CD4-positive, alpha-beta T cell treated with Interleukin-4 for 4 hours (primary cell): ENCODE measurements around the gene RUNX1.

Experiments
- DNase-seq: peaks from one replicate; pipeline ENCODE4 v3.0.0-alpha.2; 2020

The RUNX1 gene

GRCh38 chr21:34838956-34839820 is 209.9 kb downstream of the RUNX1 start:
- no peak for DNase-seq

- DNase-seq, result no peak
Observed at GRCh38 chr21:34836933-34837505, 212.1 kb downstream of the RUNX1 start.

DNA sequence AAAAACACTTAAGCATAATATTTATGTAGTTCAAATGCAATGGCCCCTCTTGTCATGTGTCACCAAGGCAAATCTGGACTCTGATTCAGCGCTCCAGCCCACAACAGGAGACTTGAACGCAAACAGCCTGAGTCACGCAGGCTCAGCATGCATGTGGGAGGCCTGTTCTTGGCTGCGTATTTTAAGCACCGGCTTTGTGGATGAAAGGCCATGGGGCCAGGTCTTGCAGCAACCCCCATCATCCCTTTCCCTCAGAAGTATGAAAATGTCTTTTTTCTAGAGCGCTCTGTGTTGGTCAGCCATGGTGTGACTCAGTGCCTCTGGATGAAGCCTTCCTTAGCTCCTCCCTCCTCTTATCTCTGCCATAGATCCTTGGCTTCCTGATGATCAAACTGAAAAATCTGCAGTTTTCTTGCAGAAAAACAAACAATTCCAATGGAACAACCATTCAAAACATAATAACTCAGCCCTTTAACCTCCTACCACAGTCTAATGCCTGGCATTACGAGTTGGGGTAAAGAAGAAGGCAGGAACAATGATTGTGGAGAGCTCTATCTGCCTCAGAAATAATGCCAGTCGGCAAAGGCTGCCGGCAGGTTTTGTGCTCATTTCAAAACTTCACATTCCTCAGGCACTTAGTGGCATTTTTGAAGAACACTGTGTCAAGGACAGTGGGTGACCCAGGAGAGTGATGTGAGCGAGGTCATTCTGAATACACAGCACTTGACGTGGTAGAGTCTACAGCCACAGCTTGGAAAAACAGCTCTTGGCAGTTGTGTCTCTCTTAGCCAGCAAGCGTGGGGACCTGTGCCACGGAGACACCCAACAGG is 212.8 kb downstream of the RUNX1 start:
- DNase-seq, result no peak

DNA sequence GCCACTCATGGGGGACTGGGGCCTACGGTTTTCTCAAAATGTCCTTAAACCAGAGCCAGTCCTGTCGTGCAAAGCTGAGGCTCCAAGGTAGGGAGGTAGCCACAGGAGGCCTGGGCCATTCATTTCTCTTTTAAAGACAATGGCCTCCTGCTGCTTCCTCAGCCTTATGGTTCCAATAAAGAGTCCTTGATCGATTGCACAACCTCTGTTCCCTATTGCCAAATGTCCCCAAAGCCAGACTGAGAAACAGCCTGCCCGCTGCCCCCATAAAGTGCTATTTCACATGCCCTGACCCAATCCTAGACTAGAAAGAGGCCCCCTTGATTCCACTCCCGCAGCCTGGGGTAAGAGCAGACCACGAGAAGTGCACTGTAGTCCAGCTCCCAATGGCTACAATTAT is 213.6 kb downstream of the RUNX1 start:
- DNase-seq, result no peak

DNA sequence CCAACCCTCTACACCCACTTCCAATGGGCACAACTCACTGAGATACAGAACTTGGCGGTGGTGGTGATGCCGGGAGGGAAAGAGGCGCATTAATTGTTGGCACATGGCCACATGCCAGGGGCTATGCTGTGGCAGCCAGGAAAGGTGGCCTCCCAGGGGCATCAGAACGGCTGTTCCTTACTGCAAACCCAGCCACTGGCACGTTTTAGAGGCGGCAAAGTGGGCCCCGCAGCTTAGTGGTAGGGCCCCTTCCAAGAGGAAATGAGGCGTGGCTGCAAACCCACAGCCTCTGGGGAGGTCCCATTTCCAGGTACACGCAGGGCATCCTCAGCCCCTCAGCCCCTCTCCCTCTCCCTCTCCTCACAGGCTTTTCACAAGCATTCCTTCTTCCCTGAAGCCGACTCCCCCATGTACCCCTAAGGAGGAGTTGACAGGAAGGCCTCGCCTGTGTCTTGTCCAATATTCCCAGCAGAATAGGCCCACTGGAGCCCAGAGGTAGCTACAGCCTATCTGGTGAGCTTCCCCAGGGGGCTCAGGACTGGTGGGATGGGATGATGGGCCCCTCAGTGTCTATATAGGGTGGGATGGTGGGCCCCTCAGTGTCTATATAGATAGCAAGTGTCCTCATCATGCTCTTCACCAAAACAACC is 214.1 kb downstream of the RUNX1 start:
- no peak for DNase-seq

GRCh38 chr21:34834290-34834689 is 214.8 kb downstream of the RUNX1 start:
- DNase-seq, result no peak

DNA sequence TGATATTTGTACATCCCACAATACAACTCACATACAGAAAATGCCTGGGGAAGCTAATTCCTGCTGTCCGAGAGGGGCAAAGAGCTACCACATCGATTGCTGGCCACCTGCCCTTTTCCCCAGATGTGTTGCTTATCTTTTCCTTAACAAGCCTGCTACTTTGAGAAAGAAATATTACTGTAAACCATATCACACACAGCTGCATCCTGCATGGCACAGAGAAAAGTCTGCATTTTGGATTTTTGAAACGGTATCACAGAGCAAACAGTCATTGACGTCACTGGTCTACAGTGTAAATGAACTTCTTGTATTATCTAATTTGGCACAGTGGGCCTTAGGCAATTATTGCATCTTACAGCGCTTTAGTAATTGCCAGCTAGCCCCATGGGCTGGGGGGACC is 215.6 kb downstream of the RUNX1 start:
- no peak for DNase-seq

- DNase-seq, result no peak
Observed at GRCh38 chr21:34830386-34831170, 218.5 kb downstream of the RUNX1 start.

- no peak for DNase-seq
Observed at GRCh38 chr21:34827445-34828235, 221.5 kb downstream of the RUNX1 start.

DNA sequence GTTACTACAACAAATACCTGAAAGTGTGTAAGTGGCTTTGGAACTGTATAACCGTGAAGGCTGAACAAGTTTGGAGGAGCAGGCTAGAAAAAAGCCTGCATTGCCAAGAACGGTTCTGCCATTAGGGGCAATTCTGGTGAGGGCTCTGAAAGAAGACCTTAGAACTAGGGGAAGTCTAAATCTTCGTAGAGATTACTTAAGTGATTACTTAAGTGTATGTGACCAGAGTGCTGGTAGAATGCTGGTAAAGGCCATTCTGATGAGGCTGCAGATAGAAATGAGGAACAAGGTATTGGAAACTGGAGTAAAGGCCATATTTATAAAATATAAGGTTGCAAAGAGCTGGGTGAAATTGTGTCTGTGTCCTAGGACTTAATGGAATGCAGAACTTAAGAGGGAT is 222.3 kb downstream of the RUNX1 start:
- no peak for DNase-seq

DNA sequence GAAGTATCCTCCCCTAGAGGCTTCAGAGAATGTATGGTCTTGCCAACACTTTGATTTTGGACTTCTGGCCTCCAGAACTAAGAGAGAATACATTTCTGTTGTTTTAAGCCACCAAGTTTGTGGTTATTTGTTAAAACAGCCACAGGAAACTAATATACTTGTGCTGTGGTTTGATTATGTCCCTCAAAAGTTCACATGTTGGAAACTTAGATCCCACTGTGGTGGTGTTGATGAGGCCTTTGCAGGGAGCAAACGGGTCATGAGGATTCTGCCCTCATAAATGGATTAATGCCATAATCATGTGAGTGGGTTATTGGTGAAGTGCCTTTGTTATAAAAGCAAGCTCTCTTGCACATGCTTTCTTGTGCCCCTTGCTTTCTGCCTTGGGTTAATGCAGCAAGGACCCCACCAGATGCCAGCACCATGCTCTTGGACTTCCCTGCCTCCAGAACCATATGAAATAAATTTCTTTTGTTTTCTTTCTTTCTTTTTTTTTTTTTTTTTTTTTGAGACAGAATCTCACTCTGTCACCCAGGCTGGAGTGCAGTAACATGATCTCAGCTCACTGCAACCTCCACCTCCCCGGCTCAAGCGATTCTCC is 223.1 kb downstream of the RUNX1 start:
- no peak for DNase-seq

DNA sequence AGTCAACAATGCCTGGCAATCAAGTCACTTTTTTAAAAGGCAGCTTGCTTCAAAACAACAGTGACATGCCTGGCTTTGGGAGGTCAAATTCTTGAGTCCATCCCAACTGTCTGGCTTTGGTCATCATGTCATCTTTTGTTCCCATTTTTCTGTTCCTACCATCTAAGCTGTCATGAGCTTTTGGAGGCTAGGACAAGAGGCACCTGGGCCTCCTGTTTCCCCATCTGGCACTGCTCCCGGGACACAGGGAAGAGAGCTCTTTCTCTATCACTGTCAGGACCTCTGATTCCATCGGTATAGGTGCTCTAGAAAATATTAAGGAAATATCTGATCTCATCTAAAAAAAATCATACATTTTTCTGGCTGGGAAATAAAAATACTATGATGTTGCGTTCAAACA is 224.0 kb downstream of the RUNX1 start:
- no peak for DNase-seq

- no peak for DNase-seq
Observed at GRCh38 chr21:34824314-34824713, 224.8 kb downstream of the RUNX1 start.

GRCh38 chr21:34822942-34823341 is 226.2 kb downstream of the RUNX1 start:
- no peak for DNase-seq

DNA sequence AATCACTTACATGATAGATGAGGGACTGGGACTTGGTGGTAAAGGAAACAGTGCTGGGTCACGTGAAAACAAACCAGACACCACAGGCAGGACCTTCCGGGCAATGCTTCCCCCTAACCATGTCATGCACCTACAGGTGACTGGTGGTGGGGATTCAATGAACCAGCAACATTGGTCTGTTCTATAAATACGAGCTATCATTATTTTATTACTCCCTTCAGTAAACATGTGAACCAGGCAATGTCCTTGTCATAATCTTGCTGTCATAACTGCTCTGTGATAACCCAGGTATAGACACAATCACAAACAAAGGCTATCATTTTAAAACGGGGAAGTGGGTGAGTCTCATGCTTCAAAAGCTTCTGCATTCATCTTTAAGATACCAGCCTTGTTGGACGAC is 226.9 kb downstream of the RUNX1 start:
- DNase-seq, result no peak

GRCh38 chr21:34821717-34822116 is 227.4 kb downstream of the RUNX1 start:
- no peak for DNase-seq

GRCh38 chr21:34820051-34820450 is 229.1 kb downstream of the RUNX1 start:
- no peak for DNase-seq

- no peak for DNase-seq
Observed at GRCh38 chr21:34819357-34819999, 229.6 kb downstream of the RUNX1 start.

GRCh38 chr21:34818662-34819158 is 230.4 kb downstream of the RUNX1 start:
- DNase-seq, result no peak
